GM12872 (cell line): ENCODE data around the gene FBXO10.

ENCODE experiments used
- TF ChIP-seq, protein P1 (sequence below): IDR thresholded peaks from 3 replicates; pipeline ENCODE4 v1.5.1; 2011; ENCODE audit warnings: low read depth, mild to moderate bottlenecking, low read length, moderate library complexity; ENCODE audit not compliant: insufficient read depth

The FBXO10 gene

DNA sequence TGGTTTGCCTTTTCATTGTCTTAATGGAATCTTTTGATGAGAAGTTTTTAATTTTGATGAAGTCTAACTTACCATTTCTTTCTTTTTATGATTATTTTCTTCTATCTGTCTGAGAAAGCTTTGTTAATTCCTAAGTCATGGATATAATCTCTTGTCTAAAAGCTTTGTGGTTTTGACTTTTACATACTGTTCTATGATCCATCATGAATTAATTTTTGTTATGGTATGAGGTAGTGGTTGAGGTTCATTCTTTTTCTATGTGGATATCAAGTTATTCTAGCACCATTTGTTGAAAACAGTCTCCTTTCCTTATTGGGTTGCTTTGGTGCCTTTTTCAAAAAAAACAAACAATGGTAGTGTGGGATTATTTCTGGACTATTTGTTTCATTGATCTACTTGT lies 20.4 kb downstream of the FBXO10 start:
- TF ChIP-seq, protein P1, sequence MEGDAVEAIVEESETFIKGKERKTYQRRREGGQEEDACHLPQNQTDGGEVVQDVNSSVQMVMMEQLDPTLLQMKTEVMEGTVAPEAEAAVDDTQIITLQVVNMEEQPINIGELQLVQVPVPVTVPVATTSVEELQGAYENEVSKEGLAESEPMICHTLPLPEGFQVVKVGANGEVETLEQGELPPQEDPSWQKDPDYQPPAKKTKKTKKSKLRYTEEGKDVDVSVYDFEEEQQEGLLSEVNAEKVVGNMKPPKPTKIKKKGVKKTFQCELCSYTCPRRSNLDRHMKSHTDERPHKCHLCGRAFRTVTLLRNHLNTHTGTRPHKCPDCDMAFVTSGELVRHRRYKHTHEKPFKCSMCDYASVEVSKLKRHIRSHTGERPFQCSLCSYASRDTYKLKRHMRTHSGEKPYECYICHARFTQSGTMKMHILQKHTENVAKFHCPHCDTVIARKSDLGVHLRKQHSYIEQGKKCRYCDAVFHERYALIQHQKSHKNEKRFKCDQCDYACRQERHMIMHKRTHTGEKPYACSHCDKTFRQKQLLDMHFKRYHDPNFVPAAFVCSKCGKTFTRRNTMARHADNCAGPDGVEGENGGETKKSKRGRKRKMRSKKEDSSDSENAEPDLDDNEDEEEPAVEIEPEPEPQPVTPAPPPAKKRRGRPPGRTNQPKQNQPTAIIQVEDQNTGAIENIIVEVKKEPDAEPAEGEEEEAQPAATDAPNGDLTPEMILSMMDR = no peak

DNA sequence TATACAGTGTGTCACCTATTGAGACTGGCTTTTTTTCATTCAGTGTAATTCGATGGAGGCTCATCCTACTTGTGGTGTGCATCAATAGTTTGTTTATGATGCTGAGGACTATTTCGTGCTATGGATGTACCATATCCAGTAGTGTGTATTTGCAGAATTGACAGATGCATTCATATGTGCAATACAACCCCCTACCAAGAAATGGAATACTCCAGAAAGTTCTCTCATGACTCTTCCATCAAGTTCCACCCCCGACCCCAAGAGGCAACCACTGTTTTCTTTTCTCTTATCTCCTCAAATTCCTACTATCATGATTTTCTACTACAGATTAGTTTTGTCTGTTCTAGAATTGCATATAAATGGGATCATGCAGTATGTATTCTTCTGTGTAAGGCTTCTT lies 21.9 kb downstream of the FBXO10 start:
- TF ChIP-seq, protein P1 = no peak

DNA sequence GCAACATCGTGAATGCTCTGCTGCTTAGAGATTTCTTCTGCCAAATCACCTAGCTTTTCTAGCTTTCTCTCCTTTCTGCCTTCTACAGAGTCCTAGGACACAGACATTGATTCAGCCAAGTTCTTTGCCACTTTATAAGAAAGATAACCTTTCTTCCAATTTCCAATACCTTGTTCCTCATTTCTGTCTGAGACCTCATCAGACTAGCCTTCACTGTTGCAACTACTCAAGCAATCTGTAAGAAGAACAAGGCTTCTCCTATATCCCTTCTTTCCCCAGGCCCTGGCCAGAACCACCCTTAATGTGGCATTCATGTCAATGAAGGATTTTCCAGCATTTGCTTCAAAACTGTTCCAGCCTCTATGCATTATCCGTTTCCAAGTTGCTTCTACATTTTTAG lies 24.3 kb downstream of the FBXO10 start:
- TF ChIP-seq, protein P1 = no peak

DNA sequence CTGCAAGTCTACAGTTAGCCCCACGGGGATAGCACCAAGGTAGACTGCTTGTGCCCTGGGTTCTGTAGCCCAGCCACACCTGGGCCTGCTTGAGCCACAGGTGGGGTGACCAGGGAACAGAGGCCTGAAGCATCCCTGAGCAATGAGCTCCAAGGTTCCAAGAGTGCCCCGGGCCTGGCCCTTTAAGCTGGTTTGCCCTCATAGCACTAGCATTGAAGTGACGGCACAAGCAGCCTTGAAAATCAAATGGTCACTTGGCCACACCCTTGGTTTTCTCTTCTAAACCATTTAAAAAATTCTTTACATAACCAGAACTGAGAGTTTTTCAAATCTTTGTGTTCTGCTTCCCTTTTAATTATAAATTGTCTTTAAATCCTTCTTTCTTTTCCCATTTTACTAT lies 24.7 kb downstream of the FBXO10 start:
- TF ChIP-seq, protein P1 = no peak

DNA sequence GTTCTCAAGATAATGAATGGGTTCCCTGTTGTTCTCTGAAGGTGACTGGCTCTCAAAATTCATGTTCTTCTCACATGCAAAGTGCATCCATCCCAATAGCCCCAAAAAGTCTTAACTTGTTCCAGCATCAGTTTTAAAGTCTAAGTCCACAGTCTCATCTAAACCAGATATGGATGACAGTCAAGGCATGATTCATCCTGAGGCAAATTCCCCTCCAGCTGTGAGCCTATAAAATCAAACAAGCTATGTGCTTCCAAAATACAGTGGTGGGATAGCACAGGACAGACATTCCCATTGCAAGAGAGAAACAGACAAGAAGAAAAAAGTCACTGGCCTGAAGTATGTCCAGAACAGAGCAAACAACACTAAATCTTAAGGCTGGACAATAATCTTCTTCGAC lies 25.4 kb downstream of the FBXO10 start:
- TF ChIP-seq, protein P1 = no peak

DNA sequence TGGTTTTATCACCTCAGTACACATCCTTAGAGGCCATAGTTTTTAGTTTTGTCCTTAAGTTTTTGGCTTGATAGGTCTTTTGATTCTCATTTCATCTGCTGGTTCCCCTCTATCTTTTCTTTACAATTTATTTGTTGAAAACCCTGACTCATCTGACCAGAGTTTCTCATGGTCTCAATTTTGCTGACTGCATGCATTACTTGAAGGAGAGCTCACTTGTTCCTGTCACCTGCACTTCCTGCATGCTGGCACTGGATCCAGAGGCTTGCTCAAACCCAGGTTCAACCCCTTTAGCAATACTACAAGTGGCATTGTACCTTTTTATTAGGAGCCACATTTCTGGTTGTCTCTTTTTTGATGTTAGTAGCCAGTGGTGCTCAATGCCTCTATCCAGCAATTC lies 26.7 kb downstream of the FBXO10 start:
- TF ChIP-seq, protein P1 = no peak

DNA sequence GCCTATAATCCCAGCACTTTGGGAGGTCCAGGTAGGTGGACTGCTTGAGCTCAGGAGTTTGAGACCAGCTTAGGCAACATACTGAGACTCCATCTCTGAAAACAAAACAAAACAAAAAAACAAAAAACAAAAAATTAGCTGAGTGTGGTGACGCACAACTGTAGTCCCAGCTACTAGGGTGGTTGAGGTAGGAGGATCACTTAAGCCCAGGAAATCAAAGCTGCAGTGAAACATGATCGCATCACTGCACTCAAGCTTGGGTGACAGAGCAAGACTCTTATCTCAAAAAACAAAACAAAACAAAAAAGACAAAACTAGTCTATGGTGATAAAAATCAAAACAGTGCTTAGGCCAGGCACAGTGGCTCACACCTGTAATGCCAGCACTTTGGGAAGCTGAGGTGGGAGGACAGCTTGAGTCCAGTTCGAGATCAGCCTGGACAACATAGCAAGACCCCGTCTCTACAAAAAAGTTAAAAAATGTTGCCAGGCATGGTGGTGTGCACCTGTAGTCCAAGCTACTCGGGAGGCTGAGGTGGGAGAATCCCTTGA lies 28.8 kb downstream of the FBXO10 start:
- TF ChIP-seq, protein P1 = no peak

DNA sequence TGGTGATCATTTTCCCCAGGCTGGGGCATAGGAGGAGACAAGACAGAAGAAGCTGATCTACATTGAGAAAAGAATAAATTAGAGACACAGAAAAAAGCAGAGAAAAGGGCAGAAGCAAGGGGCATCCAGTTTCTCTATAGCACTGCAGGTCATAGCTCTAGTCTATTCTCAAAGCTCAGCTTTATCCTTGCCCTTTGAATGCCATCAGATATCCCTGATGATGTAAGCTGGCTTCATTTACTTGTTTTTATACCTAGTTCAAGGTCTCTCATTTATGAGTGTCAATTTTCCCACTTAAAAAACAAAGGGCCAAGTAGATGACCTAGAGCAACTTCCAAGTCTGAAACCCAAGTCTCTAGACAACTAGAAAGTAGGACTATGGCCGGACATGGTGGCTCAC lies 32.7 kb downstream of the FBXO10 start:
- TF ChIP-seq, protein P1 = no peak
